Spleen (tissue), 13 donors: Measurements from ENCODE around the gene CDC20. TPM values are rescaled to one million over a fixed set of nuclear protein-coding genes. Genes with fewer than 3 reads are reported as not detected.

Source experiments
- DNase-seq: peaks from one replicate; pipeline ENCODE4 v3.0.0-alpha.2; 2020
- H3K27ac ChIP-seq, 8 donors: fragments of 200-600 bp; sonication (generic) in 7 of 8; 1 replicate in 4 of 8; 2 replicates in 4 of 8; pipeline versions ENCODE4 v1.5.0 to v1.8.0; 2016 to 2021; ENCODE audit warnings: inconsistent platforms in 4 of 8, mild to moderate bottlenecking in 4 of 8, moderate library complexity in 1 of 8
- H3K27me3 ChIP-seq, 7 donors: fragments of 200-600 bp; sonication (generic) in 6 of 7; replicated peaks in 1 of 7; 1 replicate in 4 of 7; 2 replicates in 3 of 7; pipeline versions ENCODE4 v1.5.0 to v1.8.0; 2016 to 2021; ENCODE audit warnings: inconsistent platforms in 3 of 7, mild to moderate bottlenecking in 1 of 7
- H3K36me3 ChIP-seq, 6 donors: fragments of 200-600 bp; sonication (generic) in 5 of 6; 1 replicate in 4 of 6; 2 replicates in 2 of 6; pipeline versions ENCODE4 v1.5.0 to v1.8.0; 2016 to 2021; ENCODE audit warnings: inconsistent platforms in 2 of 6
- H3K4me1 ChIP-seq, 6 donors: fragments of 200-600 bp; sonication (generic) in 5 of 6; 1 replicate in 3 of 6; 2 replicates in 3 of 6; pipeline versions ENCODE4 v1.5.0 to v1.8.0; 2016 to 2021; ENCODE audit warnings: inconsistent platforms in 3 of 6
- H3K4me3 ChIP-seq, 8 donors: fragments of 200-600 bp; sonication (generic) in 7 of 8; 1 replicate in 4 of 8; 2 replicates in 4 of 8; pipeline versions ENCODE4 v1.5.0 to v1.8.0; 2016 to 2021; ENCODE audit warnings: inconsistent platforms in 4 of 8, mild to moderate bottlenecking in 4 of 8, moderate library complexity in 2 of 8
- H3K9me3 ChIP-seq, 8 donors: fragments of 200-600 bp; sonication (generic) in 7 of 8; 1 replicate in 4 of 8; 2 replicates in 4 of 8; pipeline versions ENCODE4 v1.5.0 to v1.8.0; 2016 to 2021; ENCODE audit warnings: inconsistent platforms in 4 of 8
- POLR2A ChIP-seq, 3 donors: fragments of 450-650 bp; IDR thresholded peaks; one replicate each; pipeline ENCODE4 v1.5.1; 2017; ENCODE audit warnings: antibody characterized with exemption in 3 of 3, mild to moderate bottlenecking in 1 of 3
- POLR2AphosphoS5 ChIP-seq, 3 donors: sonication (generic); formaldehyde crosslinking; IDR thresholded peaks; one replicate each; pipeline ENCODE4 v1.5.1; 2017; ENCODE audit warnings: antibody characterized with exemption in 3 of 3
- WGBS, 5 donors: extraction: QIAGEN DNeasy Blood & Tissue Kit in 3 of 5; methylation state at CpG; one replicate each; pipeline versions ENCODE4 v1.1.5 to v1.1.7; 2013 to 2018; 5-methylcytosine and 5-hydroxymethylcytosine counted together
- intact Hi-C: fragments of 100-400 bp; cut with DNase I; formaldehyde crosslinking; loops from one replicate; pipeline ENCODE4 v1.15.0; 2023; ENCODE audit warnings: low total_unique reads
- long read RNA-seq, 2 donors: transcript quantifications; one replicate each; lab custom pipeline, GENCODE V29; 2026
- polyA plus RNA-seq, 3 donors: library from polyadenylated mRNA; stranded (reverse); fragments of 200-250 nt; gene quantifications; one replicate each; pipeline ENCODE4 v1.2.1, GENCODE V29; 2013
- total RNA-seq, 7 donors: library from RNA; depleted of rRNA in 3 of 7; stranded (reverse); fragments of >200 nt in 3 of 7; fragmentation: NEBNext Ultra II Directional in 4 of 7; extraction: Animal tissue kit (Norgen Biotek cat#: 25700) in 4 of 7; gene quantifications; one replicate each; pipeline versions ENCODE4 v1.1.0 to v1.2.1, GENCODE V29; 2016 to 2021
- TF ChIP-seq, protein P1 (sequence below), 11 experiments: fragments of 200-600 bp in 7 of 11; fragments of 450-650 bp in 4 of 11; sonication (generic) in 4 of 11; IDR thresholded peaks in 8 of 11; conservative IDR thresholded peaks in 3 of 11; 1 replicate in 7 of 11; 2 replicates in 4 of 11; pipeline versions ENCODE4 v1.4.0 to v1.8.0; 2016 to 2021; ENCODE audit warnings: antibody characterized with exemption in 11 of 11, inconsistent platforms in 4 of 11, mild to moderate bottlenecking in 1 of 11
- donor health status: healthy with polysubstance abuse.
- donor health status: DM: no; HTN: no; CAD: no; lungs with moderate emphysema.
- donor health status: DM: no; HTN: no; CAD: no.
- donor health status: Bipolar disorder and iron deficiency.
- donor health status: healthy.
- donor health status: DM: no; HTN: no; CAD: no.
- donor health status: DM: yes; HTN: yes; CAD: no.

Gene CDC20
- total RNA-seq (10 to 100 TPM in 4 of 7 donors, 1 to 10 TPM in 3; 3.8 to 18.4 (median 12.5) TPM), polyA plus RNA-seq (10 to 100 TPM in 1 of 3 donors, 1 to 10 TPM in 2; 2.1 to 25.9 (median 7.0) TPM)
- long read RNA-seq, donor 1, transcript CDC20-202 (10 exons, 1,777 nt), result major isoform, 7 of 13 reads
- long read RNA-seq, donor 1, transcript CDC20-201 (11 exons, 1,675 nt), result minor isoform, 6 of 13 reads
- long read RNA-seq, donor 1, partial matches to known transcripts, result 0 of 13 reads
- long read RNA-seq, donor 1, other reads (novel, unspliced or antisense), result 0 of 13 reads
- long read RNA-seq, donor 2, transcript CDC20-201 (11 exons, 1,675 nt), result major isoform, 6 of 8 reads
- long read RNA-seq, donor 2, partial matches to known transcripts, result 0 of 8 reads
- long read RNA-seq, donor 2, other reads (novel, unspliced or antisense), result 0 of 8 reads

DNA sequence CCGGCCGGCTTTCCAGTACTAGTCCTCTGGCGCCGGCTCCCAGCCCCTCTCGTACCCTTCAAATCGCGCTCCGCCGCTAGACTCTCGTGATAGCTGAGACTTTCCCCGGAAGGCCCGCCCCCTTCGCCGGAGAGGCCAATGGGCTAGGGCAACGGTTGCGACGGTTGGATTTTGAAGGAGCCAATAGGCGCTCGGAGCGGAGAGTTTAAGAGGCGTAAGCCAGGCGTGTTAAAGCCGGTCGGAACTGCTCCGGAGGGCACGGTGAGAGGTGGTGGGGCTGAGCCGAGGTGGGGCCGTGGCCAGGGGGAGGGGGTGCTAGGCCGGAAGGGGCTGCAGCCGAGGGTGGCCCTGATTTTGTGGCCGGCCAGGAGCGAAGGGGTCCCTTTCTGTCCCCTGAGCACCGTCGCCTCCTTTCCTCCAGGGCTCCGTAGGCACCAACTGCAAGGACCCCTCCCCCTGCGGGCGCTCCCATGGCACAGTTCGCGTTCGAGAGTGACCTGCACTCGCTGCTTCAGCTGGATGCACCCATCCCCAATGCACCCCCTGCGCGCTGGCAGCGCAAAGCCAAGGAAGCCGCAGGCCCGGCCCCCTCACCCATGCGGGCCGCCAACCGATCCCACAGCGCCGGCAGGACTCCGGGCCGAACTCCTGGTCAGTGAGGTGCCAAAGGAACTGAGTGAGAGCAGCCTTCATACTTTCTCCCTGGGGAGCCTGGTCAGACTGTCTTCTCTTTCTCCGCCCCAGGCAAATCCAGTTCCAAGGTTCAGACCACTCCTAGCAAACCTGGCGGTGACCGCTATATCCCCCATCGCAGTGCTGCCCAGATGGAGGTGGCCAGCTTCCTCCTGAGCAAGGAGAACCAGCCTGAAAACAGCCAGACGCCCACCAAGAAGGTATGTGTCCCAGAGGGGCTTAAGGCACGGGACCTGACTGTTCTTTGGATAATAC, at the start of gene CDC20:
CDC20 (plus strand) TSS at position 236 of the 948 bp plus-strand sequence; CDS start at position 471, 235 bp downstream.
- Histone ChIP-seq H3K4me1 (peaks cover 12 to 56% (median 23%) of the 10 kb centered on the region in 6 donors), H3K27ac (peak within 1 kb of the TSS; percentile 82 to 96 (median 87)), H3K36me3 (peaks cover 3 to 46% (median 28%) of the 10 kb centered on the region in 6 donors), H3K27me3 (no peaks in the 10 kb centered on the region), H3K4me3 (peak within 1 kb of the TSS; percentile 63 to 88 (median 70)), H3K9me3 (no peaks in the 10 kb centered on the region)
- intact Hi-C loops, result no loop called here
- peak; percentile 98 for DNase-seq
- TF ChIP-seq, protein P1, sequence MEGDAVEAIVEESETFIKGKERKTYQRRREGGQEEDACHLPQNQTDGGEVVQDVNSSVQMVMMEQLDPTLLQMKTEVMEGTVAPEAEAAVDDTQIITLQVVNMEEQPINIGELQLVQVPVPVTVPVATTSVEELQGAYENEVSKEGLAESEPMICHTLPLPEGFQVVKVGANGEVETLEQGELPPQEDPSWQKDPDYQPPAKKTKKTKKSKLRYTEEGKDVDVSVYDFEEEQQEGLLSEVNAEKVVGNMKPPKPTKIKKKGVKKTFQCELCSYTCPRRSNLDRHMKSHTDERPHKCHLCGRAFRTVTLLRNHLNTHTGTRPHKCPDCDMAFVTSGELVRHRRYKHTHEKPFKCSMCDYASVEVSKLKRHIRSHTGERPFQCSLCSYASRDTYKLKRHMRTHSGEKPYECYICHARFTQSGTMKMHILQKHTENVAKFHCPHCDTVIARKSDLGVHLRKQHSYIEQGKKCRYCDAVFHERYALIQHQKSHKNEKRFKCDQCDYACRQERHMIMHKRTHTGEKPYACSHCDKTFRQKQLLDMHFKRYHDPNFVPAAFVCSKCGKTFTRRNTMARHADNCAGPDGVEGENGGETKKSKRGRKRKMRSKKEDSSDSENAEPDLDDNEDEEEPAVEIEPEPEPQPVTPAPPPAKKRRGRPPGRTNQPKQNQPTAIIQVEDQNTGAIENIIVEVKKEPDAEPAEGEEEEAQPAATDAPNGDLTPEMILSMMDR (IDR thresholded peaks at IDR 0.05 in 8 of 11, conservative IDR thresholded peaks at IDR 0.05 in 3 of 11), result peak in 1 of 11 experiments; percentile 37
- TF ChIP-seq POLR2A (IDR thresholded peaks at IDR 0.05) (no peak), POLR2AphosphoS5 (IDR thresholded peaks at IDR 0.05) (peak; percentile 79 to 83 (median 80))
- WGBS, 5 donors, result 3 to 5% (median 4%) methylated on average over 24 to 59 of the region's 59 CpGs

DNA sequence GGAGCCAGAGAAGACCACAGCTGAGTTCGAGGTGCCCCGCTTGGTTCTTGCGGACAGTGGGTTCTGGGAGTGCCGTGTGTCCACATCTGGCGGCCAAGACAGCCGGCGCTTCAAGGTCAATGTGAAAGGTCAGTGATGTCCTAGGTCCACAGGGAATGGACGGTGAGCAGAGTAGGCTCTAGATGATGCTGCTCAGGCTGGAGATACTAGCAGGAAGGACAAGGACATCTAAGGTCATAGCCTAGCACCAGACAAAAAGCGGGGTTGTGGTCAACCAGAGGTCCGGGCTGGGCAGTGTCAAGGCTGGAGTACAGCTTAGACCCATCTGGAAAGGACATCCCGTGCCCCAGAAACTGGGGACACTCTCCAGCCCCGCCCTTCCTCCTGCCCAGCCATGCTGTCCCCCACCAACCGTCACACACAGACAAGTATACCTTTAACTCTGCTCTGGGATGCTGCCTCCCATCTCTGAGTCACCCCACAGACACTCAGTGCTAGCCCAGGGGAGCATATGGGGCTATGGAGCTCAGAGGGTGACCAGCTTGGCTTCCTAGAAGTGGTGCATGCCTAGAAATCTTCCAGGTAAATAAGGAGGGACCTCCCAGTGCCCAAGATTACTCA, 49.3 kb upstream of the CDC20 start:
- 72 to 86% (median 83%) methylated on average over 6 to 13 of the region's 13 CpGs for WGBS, 5 donors
- intact Hi-C loops, result no loop called here

DNA sequence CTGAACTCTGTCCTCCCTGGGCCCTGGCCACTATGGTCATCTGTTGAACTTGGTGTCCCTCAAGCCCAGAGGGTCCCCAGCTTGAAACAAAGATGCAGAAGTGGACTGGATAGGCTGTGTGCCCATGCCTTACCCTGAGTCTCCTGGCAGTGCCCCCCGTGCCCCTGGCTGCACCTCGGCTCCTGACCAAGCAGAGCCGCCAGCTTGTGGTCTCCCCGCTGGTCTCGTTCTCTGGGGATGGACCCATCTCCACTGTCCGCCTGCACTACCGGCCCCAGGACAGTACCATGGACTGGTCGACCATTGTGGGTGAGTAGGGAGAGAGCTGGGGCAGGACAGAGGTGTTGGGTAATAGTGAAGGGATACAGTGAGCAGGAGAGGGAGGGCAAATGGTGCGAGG, 47.3 kb upstream of the CDC20 start:
- Histone ChIP-seq H3K27ac (peak overlapping the region in 1 of 8 donors; percentile 5), H3K9me3 (no peaks in the 10 kb centered on the region), H3K4me3 (no peak overlapping the region), H3K27me3 (no peaks in the 10 kb centered on the region), H3K36me3 (peaks cover 0 to 56% (median 0%) of the 10 kb centered on the region in 6 donors), H3K4me1 (peaks cover 0 to 32% (median 9%) of the 10 kb centered on the region in 6 donors)
- DNase-seq, result peak; percentile 65
- WGBS, 5 donors, result 87 to 94% (median 92%) methylated on average over 9 of the region's 9 CpGs
- intact Hi-C loops, result no loop called here
- TF ChIP-seq POLR2A (IDR thresholded peaks at IDR 0.05), result no peak
- TF ChIP-seq, protein P1 (IDR thresholded peaks at IDR 0.05 in 8 of 11, conservative IDR thresholded peaks at IDR 0.05 in 3 of 11), result no peak
- TF ChIP-seq POLR2AphosphoS5 (IDR thresholded peaks at IDR 0.05), result no peak

More for the DNA sequence above, 49.3 kb upstream of the CDC20 start:
- Histone ChIP-seq H3K27me3 (no peaks in the 10 kb centered on the region), H3K4me1 (peaks cover 0 to 27% (median 7%) of the 10 kb centered on the region in 6 donors), H3K27ac (peak overlapping the region in 2 of 8 donors; percentile 4 to 24), H3K9me3 (no peaks in the 10 kb centered on the region), H3K4me3 (no peak overlapping the region), H3K36me3 (peaks cover 0 to 53% (median 0%) of the 10 kb centered on the region in 6 donors)
- TF ChIP-seq POLR2AphosphoS5 (IDR thresholded peaks at IDR 0.05) (no peak), POLR2A (IDR thresholded peaks at IDR 0.05) (no peak)
- TF ChIP-seq, protein P1 (IDR thresholded peaks at IDR 0.05 in 8 of 11, conservative IDR thresholded peaks at IDR 0.05 in 3 of 11), result no peak
- DNase-seq, result peak; percentile 56
